ENCODE results near the gene SIGLECL1.

The SIGLECL1 gene

DNA sequence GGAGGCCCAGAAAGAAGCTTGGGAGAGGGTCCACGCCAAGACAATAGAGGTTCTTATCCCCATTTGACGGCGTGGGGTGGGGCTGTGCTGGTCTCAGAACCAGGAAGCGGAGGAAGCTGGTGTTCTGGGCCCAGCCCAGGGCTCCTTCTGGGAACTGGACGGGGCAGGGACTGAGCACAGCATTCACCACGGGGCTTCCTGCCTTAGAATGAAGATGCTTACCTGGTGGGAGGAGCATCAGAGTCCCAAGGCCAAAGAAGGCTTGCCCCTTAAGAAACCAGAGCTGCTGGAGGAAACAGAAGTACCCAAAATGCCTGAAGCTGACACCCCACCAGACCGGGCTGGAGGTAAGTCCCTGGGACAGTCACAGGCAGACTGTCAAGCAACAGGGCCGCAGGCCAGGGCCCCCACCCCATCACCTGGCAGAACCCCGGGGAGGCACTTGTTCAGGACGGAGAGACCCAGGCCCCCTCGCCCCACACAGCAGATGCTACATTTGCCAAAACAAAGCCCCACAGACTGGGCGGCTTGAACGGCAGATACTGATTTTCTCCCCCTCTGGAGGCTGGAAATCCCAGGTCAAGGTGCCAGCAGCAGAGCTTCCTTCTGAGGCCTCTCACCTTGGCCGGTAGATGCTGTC, 42.8 kb downstream of the SIGLECL1 start:
- TF ChIP-seq, protein P1, sequence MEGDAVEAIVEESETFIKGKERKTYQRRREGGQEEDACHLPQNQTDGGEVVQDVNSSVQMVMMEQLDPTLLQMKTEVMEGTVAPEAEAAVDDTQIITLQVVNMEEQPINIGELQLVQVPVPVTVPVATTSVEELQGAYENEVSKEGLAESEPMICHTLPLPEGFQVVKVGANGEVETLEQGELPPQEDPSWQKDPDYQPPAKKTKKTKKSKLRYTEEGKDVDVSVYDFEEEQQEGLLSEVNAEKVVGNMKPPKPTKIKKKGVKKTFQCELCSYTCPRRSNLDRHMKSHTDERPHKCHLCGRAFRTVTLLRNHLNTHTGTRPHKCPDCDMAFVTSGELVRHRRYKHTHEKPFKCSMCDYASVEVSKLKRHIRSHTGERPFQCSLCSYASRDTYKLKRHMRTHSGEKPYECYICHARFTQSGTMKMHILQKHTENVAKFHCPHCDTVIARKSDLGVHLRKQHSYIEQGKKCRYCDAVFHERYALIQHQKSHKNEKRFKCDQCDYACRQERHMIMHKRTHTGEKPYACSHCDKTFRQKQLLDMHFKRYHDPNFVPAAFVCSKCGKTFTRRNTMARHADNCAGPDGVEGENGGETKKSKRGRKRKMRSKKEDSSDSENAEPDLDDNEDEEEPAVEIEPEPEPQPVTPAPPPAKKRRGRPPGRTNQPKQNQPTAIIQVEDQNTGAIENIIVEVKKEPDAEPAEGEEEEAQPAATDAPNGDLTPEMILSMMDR (conservative IDR thresholded peaks at IDR 0.05) = no peak
- H3K27ac ChIP-seq = no peak overlapping the region

DNA sequence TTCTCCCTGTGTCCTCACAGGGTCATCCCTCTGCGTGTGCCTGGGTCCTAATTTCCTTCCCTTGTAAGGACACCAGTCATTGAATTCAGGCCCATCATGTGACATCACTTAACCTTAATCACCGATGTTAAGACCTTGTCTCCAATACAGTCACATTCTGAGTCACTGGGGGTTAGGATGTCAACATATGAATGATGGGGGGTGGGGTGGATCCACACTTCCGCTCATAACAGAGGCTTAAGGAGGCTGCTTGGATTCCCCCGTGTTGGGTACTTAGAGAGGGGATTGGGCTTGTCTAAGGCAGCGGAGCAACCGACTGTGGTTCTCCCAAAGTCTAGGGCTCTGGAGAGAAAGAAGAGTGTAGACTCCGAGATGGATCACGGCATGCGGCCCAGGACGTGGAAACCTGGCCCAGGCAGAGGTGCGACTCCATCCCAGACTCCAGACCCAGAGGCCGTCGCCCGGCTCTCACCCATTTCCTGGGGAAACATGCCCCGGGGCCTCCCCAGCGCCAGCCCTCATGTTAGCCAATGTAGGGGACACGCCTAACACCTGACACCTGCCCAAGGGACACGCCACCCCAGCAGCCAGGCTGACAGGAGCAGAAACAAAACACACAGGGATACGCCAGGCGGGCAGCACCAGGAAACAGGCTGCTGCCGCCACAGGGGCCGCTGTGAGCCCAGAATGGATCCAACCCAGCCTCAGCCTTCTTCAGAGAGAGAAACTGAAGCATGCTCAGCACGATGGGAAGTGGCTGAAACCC, 43.5 kb downstream of the SIGLECL1 start:
- no peak overlapping the region for H3K27ac ChIP-seq
- TF ChIP-seq, protein P1 (conservative IDR thresholded peaks at IDR 0.05) = no peak

DNA sequence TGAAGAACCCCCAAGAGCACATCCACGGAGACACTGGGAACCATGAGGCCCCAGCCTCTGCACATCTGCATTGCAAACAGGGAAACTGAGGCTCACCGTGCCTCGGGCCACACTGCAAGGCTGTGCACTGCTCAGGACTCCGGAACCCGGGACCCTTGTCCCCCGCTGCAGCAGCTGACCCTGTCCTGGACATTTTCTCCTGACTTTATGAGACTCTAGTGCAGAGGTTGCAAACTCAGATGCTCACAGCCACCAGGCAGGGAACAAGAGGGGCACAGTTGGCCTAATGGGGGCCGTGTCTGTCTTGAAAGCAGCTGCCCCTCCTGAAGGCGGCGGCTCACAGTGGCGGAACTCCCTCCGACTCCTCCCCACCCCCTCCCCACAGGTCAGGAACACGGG, 44.1 kb downstream of the SIGLECL1 start:
- H3K27ac ChIP-seq = no peak overlapping the region
- TF ChIP-seq, protein P1 (conservative IDR thresholded peaks at IDR 0.05) = no peak

DNA sequence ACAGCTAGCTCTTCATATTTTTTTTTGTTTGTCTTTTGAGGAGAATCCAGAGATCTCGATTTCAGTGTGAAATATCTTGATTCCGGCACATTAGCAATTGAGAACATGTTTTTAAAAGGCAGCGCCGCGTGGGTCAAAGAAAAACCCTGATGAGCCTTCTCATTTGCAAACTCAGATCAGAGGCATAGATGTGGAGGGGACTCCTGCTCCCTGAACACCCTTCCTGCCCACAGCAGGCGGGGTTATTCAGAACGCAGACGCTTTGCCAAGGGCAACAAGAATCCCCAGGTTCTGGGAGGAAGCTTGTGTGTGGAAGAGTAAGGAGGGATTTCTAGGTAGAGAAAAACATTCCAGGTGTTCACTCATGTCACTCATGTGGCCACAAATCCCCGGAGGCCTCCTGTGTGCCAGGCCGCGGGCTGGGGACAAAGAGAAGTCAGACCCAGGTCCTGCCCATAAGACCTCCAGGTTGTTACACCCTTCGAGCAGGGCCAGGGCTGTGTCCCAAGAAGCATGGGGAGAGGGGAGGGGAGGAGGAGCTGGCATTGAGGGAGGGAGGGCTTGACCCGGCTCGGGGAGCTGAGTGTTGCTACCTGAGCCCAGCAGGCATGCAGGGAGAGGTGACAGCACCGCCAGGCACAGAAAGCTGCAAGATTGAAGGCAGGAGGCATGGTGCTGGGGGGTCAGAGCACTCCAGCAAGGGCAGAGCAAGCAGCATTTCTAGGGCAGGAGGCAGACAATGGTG, 44.7 kb downstream of the SIGLECL1 start:
- no peak overlapping the region for H3K27ac ChIP-seq
- TF ChIP-seq, protein P1 (conservative IDR thresholded peaks at IDR 0.05) = no peak

DNA sequence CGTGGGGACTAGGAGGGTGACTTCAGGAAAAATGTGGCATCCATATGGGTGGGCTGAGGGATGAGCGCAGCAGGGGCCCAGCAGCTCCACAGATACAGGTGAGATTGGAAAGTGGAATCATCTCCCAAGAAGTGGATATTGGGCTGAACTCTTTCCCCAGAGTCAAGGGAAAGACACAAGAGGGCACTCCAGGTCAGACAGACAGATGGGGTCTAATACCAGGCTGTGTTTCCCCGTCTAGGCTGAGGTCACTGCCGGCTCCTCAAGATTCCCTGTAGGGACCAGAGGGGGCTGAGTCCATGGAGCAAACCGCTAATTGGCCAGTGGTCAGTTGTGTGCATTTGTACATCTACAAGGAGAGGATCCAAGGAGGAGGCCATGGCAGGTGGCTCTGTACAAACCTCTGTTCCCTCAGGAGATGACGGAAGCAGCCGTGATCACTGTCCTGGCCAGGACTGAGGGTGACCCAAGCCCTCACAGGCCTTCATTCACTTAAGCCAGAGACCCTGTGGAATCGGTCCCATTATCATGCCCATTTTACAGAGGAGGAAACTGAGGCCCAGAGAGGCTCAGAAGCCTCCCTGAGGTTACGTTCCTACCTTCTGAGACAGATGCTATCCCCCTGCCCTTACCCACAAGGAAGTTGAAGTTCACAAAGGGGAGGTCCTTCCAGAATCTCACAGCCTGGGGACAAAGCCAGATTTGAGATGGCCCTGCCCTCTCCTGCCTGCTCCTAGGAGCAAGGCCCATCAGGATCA, 45.6 kb downstream of the SIGLECL1 start:
- TF ChIP-seq, protein P1 (conservative IDR thresholded peaks at IDR 0.05) = peak; percentile 46
- no peak overlapping the region for H3K27ac ChIP-seq

DNA sequence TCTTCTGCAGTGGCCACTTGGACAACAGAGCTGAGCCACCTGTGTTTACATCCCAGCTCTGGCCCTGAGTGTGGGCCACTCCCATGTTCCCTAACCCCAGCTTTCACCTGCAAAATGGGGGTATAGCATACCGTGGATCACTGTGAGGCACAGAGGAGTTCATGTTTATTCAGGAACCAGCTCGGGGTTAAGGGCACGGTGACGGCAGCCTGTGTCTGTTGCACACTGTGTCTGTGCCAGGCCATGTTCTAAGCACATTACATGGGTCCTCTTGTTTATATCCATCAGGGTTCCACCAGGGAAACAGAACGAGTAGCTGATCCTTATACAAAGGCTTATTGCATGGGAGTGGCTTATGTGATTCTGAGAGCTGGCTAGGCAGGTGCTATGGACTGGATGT, 46.5 kb downstream of the SIGLECL1 start:
- H3K27ac ChIP-seq = no peak overlapping the region
- TF ChIP-seq, protein P1 (conservative IDR thresholded peaks at IDR 0.05) = no peak
